ENCODE data around the gene KIF11.

The KIF11 gene

GRCh38 chr10:92691591-92692079 lies 98.7 kb downstream of the KIF11 start:
- peak overlapping the region; percentile 46 for H3K27ac ChIP-seq (ENCODE audit: low read depth, low read length)
- H3K36me3 ChIP-seq (ENCODE audit: control insufficient read depth in 1 of 2, insufficient read depth in 2 of 2, low read length in 2 of 2) = no peaks in the 10 kb centered on the region
- peak overlapping the region in 1 of 2 donors; percentile 38 for H3K9ac ChIP-seq (ENCODE audit: low read depth in 1 of 2, low read length in 2 of 2)
- peak overlapping the region; percentile 55 to 65 for H3K4me3 ChIP-seq (ENCODE audit: low read depth in 1 of 2, low read length in 2 of 2)
- peaks cover 49 to 76% of the 10 kb centered on the region in 2 donors for H3K27me3 ChIP-seq (ENCODE audit: control insufficient read depth in 1 of 2, insufficient read depth in 2 of 2, low read length in 2 of 2)
- H3K9me3 ChIP-seq (ENCODE audit: control insufficient read depth in 1 of 2, low read length in 2 of 2) = no peaks in the 10 kb centered on the region
- peaks cover 0 to 15% of the 10 kb centered on the region in 2 donors for H3K4me1 ChIP-seq (ENCODE audit: control insufficient read depth in 1 of 2, insufficient read depth in 2 of 2, low read length in 2 of 2)

GRCh38 chr10:92692080-92692671 lies 99.2 kb downstream of the KIF11 start:
- H3K9me3 ChIP-seq (ENCODE audit: control insufficient read depth in 1 of 2, low read length in 2 of 2) = no peaks in the 10 kb centered on the region
- peak overlapping the region; percentile 46 for H3K27ac ChIP-seq (ENCODE audit: low read depth, low read length)
- peaks cover 0 to 15% of the 10 kb centered on the region in 2 donors for H3K4me1 ChIP-seq (ENCODE audit: control insufficient read depth in 1 of 2, insufficient read depth in 2 of 2, low read length in 2 of 2)
- H3K36me3 ChIP-seq (ENCODE audit: control insufficient read depth in 1 of 2, insufficient read depth in 2 of 2, low read length in 2 of 2) = no peaks in the 10 kb centered on the region
- H3K4me3 ChIP-seq (ENCODE audit: low read depth in 1 of 2, low read length in 2 of 2) = peak overlapping the region; percentile 55 to 65
- peak overlapping the region in 1 of 2 donors; percentile 38 for H3K9ac ChIP-seq (ENCODE audit: low read depth in 1 of 2, low read length in 2 of 2)
- H3K27me3 ChIP-seq (ENCODE audit: control insufficient read depth in 1 of 2, insufficient read depth in 2 of 2, low read length in 2 of 2) = peaks cover 51 to 81% of the 10 kb centered on the region in 2 donors

DNA sequence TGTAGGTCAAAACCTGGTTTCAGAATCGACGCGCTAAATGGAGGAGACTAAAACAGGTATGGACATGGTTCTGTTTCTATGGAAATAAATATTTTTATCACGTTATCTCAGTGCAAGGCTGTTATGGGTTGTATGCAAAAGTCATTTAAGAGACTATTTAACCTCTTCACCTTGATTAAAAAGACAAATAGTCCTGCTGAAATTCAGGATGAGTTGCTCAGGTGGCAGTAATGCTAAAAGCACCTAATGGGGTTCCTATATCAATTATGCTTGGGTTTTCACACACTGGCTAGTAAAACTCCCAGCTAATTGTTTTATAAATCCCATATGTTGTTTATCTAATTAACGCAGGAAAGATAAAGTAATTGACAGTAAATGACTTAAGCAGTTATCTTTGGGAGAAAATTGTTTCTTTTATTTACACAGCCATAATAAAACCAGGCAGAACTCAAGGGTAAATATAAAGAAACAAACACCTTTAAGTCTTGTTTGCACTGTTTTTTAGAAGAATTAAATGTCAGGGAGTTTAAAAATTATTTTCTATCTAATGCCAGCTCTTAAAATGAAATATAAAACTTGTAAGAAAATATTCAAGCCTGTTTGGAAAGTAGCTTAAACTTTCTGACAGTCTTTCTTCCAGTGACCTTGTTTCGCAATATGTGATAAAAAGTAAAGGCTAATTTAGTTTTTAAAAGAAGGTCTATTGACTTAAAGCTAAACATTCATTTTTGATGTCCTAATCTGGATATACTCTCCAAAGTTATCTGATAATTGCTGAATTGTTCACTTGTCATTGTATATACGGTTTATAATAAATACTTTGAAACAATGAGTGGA lies 100.0 kb downstream of the KIF11 start:
- Histone ChIP-seq H3K27ac (ENCODE audit: low read depth, low read length) (no peak overlapping the region), H3K27me3 (ENCODE audit: control insufficient read depth in 1 of 2, insufficient read depth in 2 of 2, low read length in 2 of 2) (peaks cover 52 to 85% of the 10 kb centered on the region in 2 donors)

GRCh38 chr10:92693534-92693893 lies 100.6 kb downstream of the KIF11 start:
- Histone ChIP-seq H3K36me3 (ENCODE audit: control insufficient read depth in 1 of 2, insufficient read depth in 2 of 2, low read length in 2 of 2) (no peaks in the 10 kb centered on the region), H3K27ac (ENCODE audit: low read depth, low read length) (no peak overlapping the region), H3K9ac (ENCODE audit: low read depth in 1 of 2, low read length in 2 of 2) (no peak overlapping the region), H3K4me1 (ENCODE audit: control insufficient read depth in 1 of 2, insufficient read depth in 2 of 2, low read length in 2 of 2) (peaks cover 7 to 15% of the 10 kb centered on the region in 2 donors), H3K9me3 (ENCODE audit: control insufficient read depth in 1 of 2, low read length in 2 of 2) (no peaks in the 10 kb centered on the region), H3K27me3 (ENCODE audit: control insufficient read depth in 1 of 2, insufficient read depth in 2 of 2, low read length in 2 of 2) (peaks cover 52 to 87% of the 10 kb centered on the region in 2 donors), H3K4me3 (ENCODE audit: low read depth in 1 of 2, low read length in 2 of 2) (no peak overlapping the region)

More for the DNA sequence above, 100.0 kb downstream of the KIF11 start:
- Histone ChIP-seq H3K4me3 (ENCODE audit: low read depth in 1 of 2, low read length in 2 of 2) (peak overlapping the region; percentile 55 to 65), H3K9ac (ENCODE audit: low read depth in 1 of 2, low read length in 2 of 2) (no peak overlapping the region), H3K4me1 (ENCODE audit: control insufficient read depth in 1 of 2, insufficient read depth in 2 of 2, low read length in 2 of 2) (peaks cover 4 to 15% of the 10 kb centered on the region in 2 donors), H3K36me3 (ENCODE audit: control insufficient read depth in 1 of 2, insufficient read depth in 2 of 2, low read length in 2 of 2) (no peaks in the 10 kb centered on the region), H3K9me3 (ENCODE audit: control insufficient read depth in 1 of 2, low read length in 2 of 2) (no peaks in the 10 kb centered on the region)

GRCh38 chr10:92695679-92696605 lies 103.0 kb downstream of the KIF11 start:
- Histone ChIP-seq H3K4me3 (ENCODE audit: low read depth in 1 of 2, low read length in 2 of 2) (no peak overlapping the region), H3K36me3 (ENCODE audit: control insufficient read depth in 1 of 2, insufficient read depth in 2 of 2, low read length in 2 of 2) (no peaks in the 10 kb centered on the region), H3K9ac (ENCODE audit: low read depth in 1 of 2, low read length in 2 of 2) (no peak overlapping the region), H3K9me3 (ENCODE audit: control insufficient read depth in 1 of 2, low read length in 2 of 2) (no peaks in the 10 kb centered on the region), H3K27me3 (ENCODE audit: control insufficient read depth in 1 of 2, insufficient read depth in 2 of 2, low read length in 2 of 2) (peaks cover 53 to 87% of the 10 kb centered on the region in 2 donors), H3K27ac (ENCODE audit: low read depth, low read length) (no peak overlapping the region), H3K4me1 (ENCODE audit: control insufficient read depth in 1 of 2, insufficient read depth in 2 of 2, low read length in 2 of 2) (peaks cover 12% of the 10 kb centered on the region in 2 donors)

DNA sequence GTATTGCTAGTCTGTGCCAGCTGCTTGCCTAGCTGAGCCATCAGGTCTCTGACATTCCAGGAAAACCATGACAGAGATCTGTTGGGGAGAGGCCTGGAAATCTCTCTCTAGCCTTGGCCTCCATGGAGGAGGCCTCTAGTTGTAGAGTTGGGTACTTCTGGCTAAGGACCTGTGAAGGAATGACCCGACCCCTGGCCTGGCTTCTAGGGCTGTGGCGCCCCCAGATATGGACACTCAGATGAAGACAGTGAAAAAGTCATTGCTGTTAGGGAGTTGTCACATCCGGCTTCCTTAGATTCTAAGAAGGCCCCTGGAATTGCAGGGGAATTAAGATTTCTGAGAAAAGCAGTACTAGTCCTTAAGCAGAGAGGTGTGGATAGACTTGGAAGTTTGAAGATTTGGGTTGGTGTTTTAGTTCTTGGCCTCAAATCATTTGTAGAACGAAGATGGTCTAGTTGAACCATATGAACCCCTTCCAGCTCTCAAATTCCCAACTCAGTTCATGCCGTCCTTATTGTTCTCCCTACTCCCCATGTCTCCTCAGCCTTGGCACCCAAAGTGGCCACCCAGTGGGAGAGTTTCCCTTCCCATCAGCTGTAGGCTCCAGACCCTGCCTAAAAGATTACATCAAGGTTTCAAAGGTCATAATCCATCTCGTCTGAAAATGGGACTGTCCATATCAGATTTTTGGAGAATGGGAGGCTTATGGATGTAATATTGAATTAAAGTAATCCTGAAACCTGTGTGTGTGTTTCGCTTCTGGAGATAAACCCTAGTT lies 103.9 kb downstream of the KIF11 start:
- Histone ChIP-seq H3K27me3 (ENCODE audit: control insufficient read depth in 1 of 2, insufficient read depth in 2 of 2, low read length in 2 of 2) (peaks cover 46 to 88% of the 10 kb centered on the region in 2 donors), H3K36me3 (ENCODE audit: control insufficient read depth in 1 of 2, insufficient read depth in 2 of 2, low read length in 2 of 2) (no peaks in the 10 kb centered on the region), H3K4me1 (ENCODE audit: control insufficient read depth in 1 of 2, insufficient read depth in 2 of 2, low read length in 2 of 2) (peaks cover 11 to 12% of the 10 kb centered on the region in 2 donors), H3K9ac (ENCODE audit: low read depth in 1 of 2, low read length in 2 of 2) (no peak overlapping the region), H3K27ac (ENCODE audit: low read depth, low read length) (no peak overlapping the region), H3K9me3 (ENCODE audit: control insufficient read depth in 1 of 2, low read length in 2 of 2) (no peaks in the 10 kb centered on the region), H3K4me3 (ENCODE audit: low read depth in 1 of 2, low read length in 2 of 2) (no peak overlapping the region)

- Histone ChIP-seq H3K27ac (ENCODE audit: low read depth, low read length) (no peak overlapping the region), H3K9ac (ENCODE audit: low read depth in 1 of 2, low read length in 2 of 2) (no peak overlapping the region), H3K4me1 (ENCODE audit: control insufficient read depth in 1 of 2, insufficient read depth in 2 of 2, low read length in 2 of 2) (peaks cover 7 to 12% of the 10 kb centered on the region in 2 donors), H3K27me3 (ENCODE audit: control insufficient read depth in 1 of 2, insufficient read depth in 2 of 2, low read length in 2 of 2) (peaks cover 35 to 78% of the 10 kb centered on the region in 2 donors), H3K9me3 (ENCODE audit: control insufficient read depth in 1 of 2, low read length in 2 of 2) (no peaks in the 10 kb centered on the region), H3K4me3 (ENCODE audit: low read depth in 1 of 2, low read length in 2 of 2) (no peak overlapping the region), H3K36me3 (ENCODE audit: control insufficient read depth in 1 of 2, insufficient read depth in 2 of 2, low read length in 2 of 2) (no peaks in the 10 kb centered on the region)
These were observed 105.0 kb downstream of the KIF11 start for GRCh38 chr10:92697663-92698511.

DNA sequence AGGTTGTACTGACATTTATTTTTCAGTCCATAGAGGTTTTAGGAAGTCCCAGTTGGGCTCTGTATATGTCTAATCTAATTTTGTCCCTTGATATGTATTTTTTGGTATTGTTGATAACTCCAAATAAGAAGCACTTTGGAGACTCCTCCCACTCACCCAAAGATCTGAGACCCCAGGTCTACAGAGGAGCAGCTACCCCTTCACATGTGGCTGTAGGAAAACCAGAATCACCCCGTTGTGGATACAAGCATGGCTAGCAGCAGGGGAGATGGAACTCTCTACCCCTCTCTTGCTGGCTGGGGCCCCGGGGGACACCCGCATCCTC lies 106.2 kb downstream of the KIF11 start:
- Histone ChIP-seq H3K27ac (ENCODE audit: low read depth, low read length) (no peak overlapping the region), H3K27me3 (ENCODE audit: control insufficient read depth in 1 of 2, insufficient read depth in 2 of 2, low read length in 2 of 2) (peaks cover 27 to 67% of the 10 kb centered on the region in 2 donors)

More for the DNA sequence above, 106.2 kb downstream of the KIF11 start:
- peak overlapping the region; percentile 62 to 63 for H3K4me3 ChIP-seq (ENCODE audit: low read depth in 1 of 2, low read length in 2 of 2)
- H3K36me3 ChIP-seq (ENCODE audit: control insufficient read depth in 1 of 2, insufficient read depth in 2 of 2, low read length in 2 of 2) = no peaks in the 10 kb centered on the region
- no peaks in the 10 kb centered on the region for H3K9me3 ChIP-seq (ENCODE audit: control insufficient read depth in 1 of 2, low read length in 2 of 2)
- peaks cover 7 to 12% of the 10 kb centered on the region in 2 donors for H3K4me1 ChIP-seq (ENCODE audit: control insufficient read depth in 1 of 2, insufficient read depth in 2 of 2, low read length in 2 of 2)
- H3K9ac ChIP-seq (ENCODE audit: low read depth in 1 of 2, low read length in 2 of 2) = no peak overlapping the region

Measured in duodenal mucosa (tissue), 2 donors.